Measurements from ENCODE around the gene CHAT.

DNA sequence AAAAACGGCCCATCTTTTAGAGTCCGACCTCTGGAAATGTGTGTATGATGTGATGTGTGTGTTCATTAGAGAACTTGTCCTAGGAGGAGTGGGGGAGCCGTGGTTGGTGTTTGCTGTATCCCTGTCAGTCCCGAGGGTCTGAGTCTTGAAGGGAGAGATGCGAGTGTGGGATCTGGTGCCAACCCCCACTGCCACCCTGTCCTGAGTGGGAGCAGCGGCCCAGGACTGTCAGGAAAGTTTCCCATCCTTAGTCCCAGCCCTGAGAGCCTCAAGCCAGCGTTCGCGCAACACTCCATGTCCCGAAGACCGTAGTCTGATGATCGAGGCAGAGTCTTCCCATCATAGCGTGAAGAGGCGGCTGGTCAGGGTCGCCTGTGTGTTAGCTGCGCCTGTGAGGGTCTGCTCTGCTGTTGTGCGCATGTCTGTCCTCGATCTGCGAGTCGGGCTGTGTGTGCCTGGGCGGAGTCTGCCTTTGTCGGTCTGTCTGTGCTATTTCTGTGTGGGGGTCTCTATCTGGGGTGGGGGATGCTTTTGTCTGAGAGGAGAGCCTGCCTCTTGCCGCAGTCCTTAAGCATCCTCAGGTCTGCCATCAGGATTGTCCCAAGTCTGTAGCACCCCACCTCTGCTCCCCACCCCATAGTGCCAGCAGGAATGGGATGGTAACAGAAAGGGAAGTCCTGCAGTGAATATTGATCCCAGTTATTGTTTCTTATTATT, 514 bp upstream of the CHAT start:
- TF ChIP-seq, protein P1, sequence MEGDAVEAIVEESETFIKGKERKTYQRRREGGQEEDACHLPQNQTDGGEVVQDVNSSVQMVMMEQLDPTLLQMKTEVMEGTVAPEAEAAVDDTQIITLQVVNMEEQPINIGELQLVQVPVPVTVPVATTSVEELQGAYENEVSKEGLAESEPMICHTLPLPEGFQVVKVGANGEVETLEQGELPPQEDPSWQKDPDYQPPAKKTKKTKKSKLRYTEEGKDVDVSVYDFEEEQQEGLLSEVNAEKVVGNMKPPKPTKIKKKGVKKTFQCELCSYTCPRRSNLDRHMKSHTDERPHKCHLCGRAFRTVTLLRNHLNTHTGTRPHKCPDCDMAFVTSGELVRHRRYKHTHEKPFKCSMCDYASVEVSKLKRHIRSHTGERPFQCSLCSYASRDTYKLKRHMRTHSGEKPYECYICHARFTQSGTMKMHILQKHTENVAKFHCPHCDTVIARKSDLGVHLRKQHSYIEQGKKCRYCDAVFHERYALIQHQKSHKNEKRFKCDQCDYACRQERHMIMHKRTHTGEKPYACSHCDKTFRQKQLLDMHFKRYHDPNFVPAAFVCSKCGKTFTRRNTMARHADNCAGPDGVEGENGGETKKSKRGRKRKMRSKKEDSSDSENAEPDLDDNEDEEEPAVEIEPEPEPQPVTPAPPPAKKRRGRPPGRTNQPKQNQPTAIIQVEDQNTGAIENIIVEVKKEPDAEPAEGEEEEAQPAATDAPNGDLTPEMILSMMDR (IDR thresholded peaks at IDR 0.05; ENCODE audit: low read length): no peak
- TF ChIP-seq EZH2phosphoT487 (IDR thresholded peaks at IDR 0.05; ENCODE audit: low read length): no peak
- TF ChIP-seq EZH2 (optimal IDR thresholded peaks at IDR 0.05; ENCODE audit: low read depth, low read length): no peak
